Stimulated activated CD4-positive, alpha-beta T cell treated with anti-CD3 and anti-CD28 coated beads, Interleukin-15, amount 100 ng/mL, for 24 hours (primary cell): ENCODE data around the gene USP49.

ENCODE experiments used
- DNase-seq: peaks from one replicate; pipeline ENCODE4 v3.0.0-alpha.2; 2020

The USP49 gene

DNA sequence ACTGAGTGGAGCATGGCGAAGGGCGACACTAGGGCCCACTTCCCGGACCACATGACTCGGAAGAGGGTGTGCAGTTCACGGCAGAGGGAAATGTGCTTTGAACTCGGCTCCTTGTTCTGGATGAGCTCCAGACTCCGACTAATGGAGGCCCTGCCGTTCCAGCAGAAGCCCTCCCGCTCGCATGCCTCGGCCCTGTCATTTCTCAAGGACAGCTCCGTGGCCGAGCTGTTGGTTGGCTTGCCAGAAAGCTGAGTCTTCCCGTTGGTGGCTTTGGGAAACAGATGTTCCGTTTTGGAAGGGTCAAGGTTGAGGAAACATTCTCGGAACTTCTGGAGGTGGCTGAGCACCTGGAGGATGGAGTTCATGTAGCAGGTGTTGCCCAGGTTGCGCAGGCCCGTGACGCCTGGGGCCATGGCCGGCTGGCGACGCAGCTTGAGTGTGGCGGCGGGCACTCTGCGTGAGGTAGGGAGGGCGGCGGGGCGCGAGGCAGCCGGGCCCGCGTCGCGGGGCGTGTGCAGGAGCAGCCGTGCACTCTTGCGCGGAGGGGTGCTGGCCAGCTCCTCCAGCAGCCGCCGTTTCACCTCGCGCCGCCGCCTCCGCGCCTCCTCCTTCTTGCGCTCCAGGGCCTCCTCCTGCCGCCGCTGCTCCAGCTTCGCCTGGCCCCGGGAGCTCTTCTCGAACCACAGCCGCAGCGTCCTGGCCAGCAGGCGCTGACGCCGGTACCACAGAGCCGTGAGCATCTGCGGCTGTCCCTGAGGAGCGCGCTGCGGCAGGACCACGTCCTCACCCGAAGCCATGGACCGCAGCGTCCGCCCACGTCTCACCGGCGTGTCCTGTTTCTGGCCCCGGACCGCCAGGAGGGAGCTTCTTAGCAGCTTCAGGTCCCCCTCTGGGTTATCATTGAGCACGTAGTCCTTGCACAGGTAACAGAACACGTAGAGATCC is 89.1 kb downstream of the USP49 start:
- DNase-seq: no peak

DNA sequence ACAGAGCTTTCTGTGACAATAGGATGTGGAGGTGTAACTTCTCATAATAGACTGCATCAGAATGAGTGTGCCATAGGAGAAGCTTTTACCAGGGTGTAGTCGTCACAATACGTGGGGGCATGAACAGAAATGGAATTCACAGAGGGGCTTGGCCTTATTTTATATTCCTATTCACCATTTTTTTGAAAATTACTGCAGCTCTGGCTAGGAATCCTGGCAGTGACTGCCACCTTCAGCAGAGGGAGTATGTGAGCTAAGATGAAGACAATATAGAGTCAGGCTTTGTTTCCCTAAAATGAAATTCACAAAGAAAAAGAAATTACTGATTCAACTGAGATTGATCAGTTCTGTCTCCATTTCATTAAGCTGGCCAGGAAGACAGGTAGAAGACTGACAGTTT is 93.8 kb downstream of the USP49 start:
- DNase-seq: no peak

DNA sequence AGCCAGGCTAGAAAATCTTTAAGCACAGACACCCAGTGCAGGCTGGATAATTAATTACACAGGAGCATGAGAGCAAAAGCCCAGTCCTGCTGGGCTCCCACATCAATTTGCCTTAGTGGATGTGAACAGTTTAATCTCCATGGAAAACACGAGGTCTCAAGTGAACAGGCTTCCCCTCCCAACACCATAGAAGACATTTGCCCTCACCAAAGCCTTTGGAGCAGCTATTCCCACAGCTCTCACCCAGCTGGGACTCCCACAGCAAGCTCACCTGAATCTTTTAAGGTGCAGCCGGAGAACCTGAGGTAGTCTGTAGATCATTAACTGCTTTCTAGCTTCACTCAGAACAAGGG is 95.6 kb downstream of the USP49 start:
- no peak for DNase-seq

DNA sequence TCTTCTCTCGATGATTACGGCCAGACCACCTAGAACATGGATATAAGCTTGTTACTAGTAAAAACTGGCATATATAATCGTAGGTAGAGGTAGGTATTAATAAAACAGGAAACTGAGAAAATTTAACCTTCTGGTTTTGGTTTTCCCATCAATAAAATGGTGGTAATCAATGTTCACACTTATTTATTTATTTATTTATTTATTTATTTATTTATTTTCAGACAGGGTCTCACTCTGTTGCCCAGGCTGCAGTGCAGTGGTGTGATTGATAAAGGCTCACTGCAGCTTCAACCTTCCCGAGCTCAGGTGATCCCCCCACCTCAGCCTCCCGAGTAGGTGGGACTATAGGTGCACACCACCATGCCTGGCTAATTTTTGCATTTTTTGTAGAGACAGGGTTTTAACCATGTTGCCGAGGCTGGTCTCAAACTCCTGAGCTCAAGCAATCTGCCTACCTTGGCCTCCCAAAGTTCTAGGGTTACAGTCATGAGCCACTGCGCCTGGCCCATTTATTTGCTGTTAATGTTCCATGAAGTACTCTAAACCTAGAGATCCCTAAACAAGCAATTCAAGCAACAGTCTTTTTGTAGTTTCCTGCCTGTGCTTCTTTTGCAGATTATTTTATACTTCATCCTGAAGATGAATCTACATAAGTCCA is 96.1 kb downstream of the USP49 start:
- DNase-seq: no peak

DNA sequence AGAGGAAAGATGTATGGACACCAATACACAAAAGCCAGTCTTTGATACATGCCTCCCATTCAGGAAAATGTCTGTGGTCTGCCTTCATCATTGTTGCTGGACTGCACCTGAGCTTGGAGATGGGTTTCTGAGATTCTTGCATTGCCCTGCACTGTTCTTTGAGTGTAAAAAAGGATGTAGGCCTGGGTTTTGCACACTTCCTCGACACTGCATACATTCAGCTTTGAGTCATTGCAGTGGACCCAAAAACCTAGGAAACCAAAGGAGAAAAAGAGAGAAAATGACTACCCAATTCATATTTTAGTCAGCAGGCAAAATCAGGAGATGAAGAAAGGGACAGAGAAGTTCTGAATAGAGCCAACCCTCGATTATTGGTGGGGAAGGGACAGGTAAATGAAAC is 98.7 kb downstream of the USP49 start:
- no peak for DNase-seq

DNA sequence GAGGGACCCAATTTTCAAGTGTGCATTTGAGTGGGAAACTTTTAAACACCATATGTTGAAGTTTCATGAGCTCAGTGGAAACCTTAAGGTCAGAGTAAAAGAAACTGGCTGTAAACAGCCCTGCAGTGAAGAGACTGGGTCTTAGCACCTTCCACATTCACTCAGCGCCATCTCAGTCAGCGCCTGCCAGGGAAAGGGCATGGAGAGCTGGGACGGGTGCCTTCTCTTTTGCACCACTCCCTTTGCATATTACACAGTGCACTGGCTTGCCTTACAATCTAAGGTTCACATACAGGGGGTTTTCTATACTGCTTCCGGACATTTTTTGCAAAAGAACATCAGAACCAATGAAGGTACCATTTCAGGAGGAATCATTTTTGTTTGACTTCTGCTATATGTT is 103.2 kb downstream of the USP49 start:
- DNase-seq: no peak

DNA sequence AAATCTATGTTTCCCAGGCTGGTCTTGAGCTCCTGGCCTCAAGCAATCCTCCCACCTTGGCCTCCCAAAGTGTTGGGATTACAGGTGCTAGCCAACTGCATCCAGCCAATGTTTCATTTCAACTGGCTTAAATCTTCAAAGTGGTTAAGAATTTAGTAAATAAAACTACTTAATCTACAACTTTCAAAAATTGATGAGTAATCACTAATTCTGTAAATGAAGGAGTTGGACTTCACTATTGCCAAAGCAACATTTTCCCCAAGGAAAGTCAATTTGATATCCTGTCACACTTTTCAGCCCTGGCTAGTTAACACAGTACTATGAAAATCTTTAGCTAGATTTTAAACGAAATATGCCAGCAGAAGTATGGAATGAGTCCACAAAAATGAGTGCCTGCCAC is 103.9 kb downstream of the USP49 start:
- no peak for DNase-seq

DNA sequence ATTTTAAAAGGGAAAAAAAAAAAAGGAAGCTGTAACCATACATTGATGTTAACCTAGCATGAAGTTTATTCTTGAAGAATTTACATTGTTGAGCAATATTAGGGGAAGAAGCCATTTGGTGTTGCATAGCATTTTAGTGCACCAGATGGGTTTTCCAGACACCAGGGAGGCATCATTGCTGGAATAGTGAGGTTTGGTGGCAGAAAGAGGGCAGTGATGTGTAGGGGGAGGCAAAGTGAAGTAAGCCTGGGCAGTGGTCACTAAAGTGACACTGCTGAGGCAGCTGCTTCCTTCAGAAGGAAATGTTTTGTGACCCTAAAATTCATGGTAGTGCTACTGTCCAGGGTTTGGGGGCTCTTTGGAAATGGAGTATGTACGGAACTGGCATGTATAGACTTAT is 105.1 kb downstream of the USP49 start:
- DNase-seq: no peak

DNA sequence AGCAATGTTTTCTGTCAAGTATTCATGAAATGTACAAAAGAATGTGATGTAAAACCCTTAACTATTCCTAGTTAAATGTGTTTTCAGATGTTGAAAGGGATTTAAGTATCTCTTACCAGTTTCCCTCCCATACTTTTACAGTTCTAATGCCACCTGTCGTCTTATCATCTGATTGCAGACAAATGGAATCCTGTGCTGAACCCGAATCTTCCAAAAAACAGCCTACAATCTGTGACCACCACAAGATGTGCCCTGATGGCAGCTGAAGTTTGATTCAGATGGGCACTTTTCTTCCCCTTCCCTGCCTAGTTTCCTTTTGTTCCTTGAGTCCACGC is 105.8 kb downstream of the USP49 start:
- no peak for DNase-seq

DNA sequence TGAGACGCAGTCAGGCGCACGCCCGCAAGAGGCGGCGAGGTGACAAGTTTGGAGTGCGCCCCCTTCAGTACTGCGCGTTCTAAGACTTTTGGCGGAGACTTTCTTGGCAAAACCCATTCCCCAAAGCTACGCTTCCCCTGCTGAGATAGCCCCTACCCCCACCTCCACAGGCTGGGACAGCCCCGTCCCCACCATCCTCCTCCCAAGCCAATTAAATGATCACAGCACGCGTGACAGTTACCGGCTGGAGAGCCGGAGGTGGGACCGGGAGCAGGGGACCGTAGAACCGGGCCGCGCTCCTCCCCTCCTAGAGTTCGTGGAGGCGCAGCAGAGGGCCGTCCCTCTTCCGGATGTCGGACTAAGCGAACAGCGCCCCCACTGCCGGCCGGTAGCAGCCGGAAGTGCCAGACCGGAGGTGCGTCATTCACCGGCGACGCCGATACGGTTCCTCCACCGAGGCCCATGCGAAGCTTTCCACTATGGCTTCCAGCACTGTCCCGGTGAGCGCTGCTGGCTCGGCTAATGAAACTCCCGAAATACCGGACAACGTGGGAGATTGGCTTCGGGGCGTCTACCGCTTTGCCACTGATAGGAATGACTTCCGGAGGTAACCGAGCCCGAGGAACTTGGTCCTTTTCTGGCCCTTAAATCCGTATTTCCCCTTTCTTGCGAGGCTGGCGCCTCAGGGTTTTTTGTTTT is 107.8 kb downstream of the USP49 start, which contains the start of gene TOMM6:
Gene TOMM6 (plus strand): TSS at position 476 of the 699 bp plus-strand sequence. CDS start 4 bp downstream, at position 480.
- peak; percentile 97 for DNase-seq

DNA sequence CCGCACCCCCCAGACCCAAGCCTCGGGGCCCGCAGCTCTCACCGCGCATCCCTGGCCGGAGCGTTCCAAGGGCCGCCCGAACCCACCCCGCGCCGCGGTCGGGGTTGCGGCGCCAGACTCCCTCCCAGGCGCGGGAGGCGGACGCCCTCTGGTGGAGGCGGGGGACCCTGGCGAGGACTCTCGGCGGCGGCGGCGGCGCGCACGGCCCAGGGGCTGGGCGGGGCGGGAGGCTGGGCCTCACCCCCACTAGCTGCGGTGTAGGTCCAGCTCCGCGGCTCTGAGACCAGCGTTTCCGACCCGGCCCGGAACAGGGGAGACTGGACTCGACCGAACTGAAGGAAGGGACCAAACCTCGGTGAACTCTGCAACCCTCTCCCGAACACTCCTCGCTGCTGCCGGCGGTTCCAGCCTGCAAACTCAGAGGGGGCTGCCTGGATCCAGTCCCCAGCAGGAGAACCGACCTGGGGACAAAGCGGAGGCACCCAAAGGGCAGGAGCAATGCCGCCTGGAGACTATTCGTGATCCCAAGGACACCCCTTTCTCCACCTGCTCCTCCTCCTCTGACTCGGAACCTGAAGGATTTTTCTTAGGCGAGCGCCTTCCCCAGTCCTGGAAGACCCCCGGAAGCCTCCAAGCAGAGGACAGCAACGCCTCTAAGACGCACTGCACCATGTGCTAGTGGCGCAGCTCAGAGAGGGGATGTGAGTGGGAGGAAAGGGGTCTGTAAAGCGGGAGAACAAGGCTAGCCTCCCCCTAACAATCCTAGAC is 108.5 kb downstream of the USP49 start:
- peak; percentile 92 for DNase-seq

DNA sequence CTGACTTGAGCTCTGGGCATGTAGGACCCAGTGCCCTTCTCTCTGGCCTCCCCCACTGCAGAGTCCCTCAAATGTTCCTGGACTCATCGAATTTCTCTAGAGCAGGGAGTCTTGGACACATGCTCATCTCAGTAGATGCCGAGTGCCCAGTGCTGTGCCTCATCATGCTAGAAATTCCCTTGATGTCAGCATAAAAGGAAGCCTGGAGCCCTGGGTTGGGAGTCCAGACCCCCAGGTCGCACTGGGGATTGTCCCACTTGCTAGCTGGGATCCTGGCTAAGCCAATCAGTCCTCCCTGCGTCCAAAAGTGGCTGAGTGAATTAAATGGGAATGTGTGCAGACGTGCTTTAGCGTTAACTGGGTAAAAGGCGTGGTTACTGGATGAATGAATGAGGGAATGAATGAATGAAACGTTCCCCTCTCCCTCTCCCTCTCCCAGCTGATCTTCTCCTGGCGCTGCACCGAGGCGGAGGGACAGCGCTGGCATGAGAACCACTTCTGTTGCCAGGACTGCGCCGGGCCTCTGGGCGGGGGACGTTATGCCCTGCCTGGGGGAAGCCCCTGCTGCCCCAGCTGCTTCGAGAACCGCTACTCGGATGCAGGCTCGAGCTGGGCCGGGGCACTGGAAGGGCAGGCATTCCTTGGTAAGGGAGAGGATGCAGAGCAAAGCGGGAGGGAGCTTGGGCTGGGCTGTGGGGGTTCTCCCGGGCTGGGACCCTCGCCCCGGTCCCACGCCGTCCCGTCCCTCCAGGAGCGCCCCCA is 109.3 kb downstream of the USP49 start:
- peak; percentile 30 for DNase-seq

DNA sequence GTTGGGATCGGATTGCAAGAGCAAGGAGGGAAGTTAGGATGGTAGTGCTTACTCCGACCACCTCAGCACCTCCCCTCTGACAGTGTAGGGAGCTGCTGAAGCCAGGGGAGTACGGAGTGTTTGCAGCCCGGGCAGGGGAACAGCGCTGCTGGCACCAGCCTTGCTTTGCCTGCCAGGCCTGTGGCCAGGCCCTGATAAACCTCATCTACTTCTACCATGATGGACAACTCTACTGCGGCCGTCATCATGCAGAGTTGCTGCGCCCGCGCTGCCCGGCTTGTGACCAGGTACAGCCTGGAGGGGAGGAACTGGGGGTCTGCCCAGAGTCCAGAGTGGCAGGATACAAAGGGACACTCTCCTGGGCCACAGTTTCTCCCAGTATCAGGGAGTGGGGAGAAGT is 109.9 kb downstream of the USP49 start:
- no peak for DNase-seq

DNA sequence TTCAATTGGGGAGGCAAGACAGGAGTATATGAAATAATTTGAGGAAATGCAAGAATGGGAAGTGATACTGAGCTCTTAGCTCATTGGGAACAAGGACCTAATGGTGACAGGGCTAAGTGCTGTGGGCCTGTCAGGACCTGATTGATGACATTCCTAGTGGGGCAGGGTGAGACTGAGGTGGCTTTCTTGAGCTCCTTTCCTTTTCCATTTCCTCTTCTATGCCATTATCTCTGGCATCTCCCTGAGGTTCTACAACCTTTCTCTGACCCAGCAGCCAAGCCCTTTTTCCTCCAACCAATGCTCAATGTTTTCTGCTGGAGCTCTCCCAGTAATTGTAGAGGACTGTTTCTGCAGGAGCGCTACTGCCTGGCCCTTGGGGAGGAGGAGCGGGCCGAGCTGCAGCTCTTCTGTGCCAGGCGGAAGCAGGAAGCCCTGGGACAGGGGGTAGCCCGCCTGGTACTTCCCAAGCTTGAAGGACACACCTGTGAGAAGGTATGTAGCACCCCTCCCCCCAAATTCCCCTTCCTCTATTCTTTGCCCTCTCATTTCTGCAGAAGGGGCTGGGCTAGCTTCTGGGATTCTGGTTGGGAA is 110.5 kb downstream of the USP49 start:
- no peak for DNase-seq

DNA sequence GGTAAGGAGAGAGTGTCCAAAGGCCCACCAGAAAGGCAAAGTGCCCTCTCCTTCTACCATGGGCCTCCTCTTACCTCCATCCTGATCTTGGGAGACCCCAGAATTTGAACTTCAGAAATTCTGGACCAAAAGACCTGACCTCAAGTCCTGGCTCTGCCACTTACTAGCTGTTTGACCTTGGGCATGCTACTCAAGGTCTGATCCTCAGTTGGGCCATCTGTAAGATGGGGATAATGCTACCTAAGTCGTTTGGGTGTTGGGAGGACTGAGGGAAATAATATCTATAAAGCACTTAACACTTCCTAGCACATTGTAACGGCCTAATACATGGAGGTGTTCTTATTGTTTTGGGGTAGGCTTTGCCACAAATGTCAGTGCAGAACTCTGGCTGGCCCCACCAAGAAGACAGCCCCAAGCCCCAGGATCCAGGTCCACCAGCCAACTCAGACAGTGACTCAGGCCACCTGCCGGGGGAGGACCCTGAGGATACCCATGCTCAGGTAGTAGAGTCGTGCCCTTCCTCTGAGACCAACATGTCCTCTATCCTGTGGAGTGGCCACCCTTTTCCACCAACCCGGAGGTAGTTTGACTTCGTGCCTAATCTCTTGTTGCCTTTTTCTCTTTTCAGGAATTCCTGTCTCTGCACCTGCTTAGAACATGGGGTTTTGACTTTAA is 111.9 kb downstream of the USP49 start:
- no peak for DNase-seq

DNA sequence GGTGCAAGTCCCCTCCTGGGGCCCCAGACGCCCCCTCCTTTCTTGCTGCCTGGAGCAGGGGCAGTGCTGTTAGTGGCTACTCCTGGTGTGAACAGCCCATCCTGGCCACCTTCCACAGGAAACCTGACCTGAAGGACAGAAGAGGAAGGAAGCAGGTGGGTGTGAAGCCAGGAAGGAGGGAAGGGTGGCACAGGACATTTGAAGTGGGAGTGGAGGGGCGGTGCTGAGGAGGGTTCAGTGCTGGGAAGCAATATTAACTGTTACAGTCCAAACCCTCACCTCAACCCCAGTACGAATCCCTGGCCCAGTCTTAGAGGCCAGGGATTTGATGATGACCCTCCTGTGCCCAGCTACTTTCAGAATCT is 113.8 kb downstream of the USP49 start:
- no peak for DNase-seq

DNA sequence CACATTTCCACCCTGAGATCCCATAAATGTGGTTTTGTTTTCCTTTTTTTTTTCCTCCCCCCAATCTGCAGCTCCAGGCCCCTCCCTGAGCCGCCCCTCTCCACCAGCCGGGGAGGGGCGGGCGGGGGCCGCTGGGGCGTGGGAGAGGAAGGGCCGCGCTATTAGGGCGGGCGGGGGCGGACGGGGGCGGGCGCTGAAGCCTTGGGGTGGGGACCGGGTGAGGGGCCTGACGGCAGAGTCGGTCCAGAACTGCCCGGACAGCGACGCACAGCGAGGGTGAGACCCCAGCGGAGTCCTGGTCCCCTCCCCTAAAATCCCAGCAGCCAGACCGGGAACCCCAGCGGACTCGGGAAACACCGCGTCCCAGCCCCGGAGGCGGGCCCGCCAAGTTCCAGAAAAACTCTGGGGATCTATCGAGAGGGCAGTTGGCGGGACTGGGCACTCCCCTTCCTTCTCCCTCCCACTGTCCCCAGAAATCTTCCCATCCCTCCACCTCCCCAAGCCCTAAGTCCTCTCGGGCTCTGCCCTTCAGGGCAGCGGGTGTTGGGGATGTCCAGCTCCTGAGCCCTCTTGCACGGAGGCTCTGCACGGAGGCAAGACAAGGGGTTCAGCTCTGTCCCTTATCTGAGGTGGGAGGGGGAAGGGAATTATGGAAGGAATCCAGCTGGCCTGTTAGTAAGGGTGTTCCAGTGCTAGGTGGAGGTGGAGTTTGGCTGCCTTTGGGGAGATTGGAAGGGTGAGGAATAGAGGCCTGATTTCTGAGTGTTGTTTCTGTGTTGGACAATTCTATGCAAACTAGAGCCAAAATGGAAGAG is 114.4 kb downstream of the USP49 start, which contains the start of gene PRICKLE4:
Gene PRICKLE4 (plus strand): TSS at position 232 of the 815 bp plus-strand sequence. CDS start 2,692 bp downstream, outside the sequence.
- DNase-seq: peak; percentile 16

DNA sequence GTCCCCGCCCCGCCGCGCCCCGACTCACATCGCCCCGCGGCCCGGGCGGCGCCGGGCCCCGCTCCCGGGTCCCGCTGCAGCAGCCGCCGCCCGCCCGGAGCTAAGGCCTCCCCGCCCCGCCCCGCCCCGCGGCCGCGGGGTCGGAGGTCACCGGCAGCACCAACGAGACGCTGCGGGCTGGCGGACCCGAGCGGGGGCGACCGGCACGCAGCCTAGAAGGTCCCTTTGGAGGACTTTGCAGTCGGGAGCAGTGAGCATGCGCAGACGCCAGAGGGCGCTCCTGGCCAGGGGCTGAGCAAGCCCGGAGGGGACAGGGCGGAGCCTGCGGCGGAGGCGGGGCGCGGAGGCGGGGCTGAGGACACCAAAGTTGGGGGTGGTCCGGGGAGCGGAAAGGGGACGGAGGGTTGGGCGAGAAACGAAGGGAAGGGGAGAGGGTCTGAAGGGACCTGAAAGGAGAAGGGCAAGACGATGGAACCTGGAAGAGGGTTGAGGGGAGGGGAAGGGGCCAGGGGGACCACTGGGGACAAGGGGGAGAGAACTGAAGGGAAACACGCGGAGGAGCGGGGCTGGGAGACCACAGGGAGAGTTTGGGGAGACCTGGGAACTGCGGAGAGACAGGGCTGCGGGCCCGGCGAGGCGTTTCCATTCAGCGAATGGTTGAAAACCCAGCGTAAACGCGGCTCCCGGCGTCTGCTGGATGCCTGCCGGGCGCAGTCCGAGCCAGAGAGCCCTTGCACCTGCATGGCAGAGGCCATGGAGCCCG is 115.2 kb downstream of the USP49 start, which contains the start of gene FRS3:
Gene FRS3 (minus strand): TSS at position 113 of the 763 bp plus-strand sequence. CDS start 2,913 bp downstream, outside the sequence.
- peak; percentile 100 for DNase-seq

DNA sequence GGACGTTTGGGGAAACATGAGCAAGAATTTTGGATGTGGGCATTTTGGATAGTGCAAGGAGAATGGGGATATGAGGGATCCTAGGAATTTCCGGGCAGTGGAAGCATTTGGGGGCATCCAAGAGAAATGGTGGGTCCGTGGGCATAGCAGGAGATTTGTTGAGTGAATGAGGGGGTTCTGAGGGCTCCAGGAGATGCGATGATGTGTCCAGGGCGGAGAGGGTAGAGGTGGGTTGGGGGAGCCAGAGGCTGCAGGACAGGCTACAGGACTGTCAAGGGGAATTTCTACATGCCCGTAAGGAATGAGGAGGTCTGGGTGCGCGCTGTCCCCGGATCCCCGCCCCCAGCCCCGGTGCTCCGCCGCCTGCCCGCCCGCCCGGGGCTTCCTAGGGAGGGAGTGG is 115.8 kb downstream of the USP49 start:
- no peak for DNase-seq
